ENCODE data around the gene SIRT5.

Gene SIRT5

GRCh38 chr6:13538600-13538999 lies 35.8 kb upstream of the SIRT5 start:
- TF ChIP-seq GATA3 (IDR thresholded peaks at IDR 0.05; ENCODE audit: low read depth, low read length) = no peak
- TF ChIP-seq GATA2 (IDR thresholded peaks at IDR 0.05; ENCODE audit: low read depth, low read length) = no peak

GRCh38 chr6:13539572-13539971 lies 34.8 kb upstream of the SIRT5 start:
- TF ChIP-seq GATA3 (IDR thresholded peaks at IDR 0.05; ENCODE audit: low read depth, low read length) (no peak), GATA2 (IDR thresholded peaks at IDR 0.05; ENCODE audit: low read depth, low read length) (no peak)

- TF ChIP-seq GATA2 (IDR thresholded peaks at IDR 0.05; ENCODE audit: low read depth, low read length) = no peak
- no peak for TF ChIP-seq GATA3 (IDR thresholded peaks at IDR 0.05; ENCODE audit: low read depth, low read length)
These were observed 32.9 kb upstream of the SIRT5 start for GRCh38 chr6:13541496-13541895.

GRCh38 chr6:13544454-13545186 lies 29.8 kb upstream of the SIRT5 start:
- TF ChIP-seq GATA2 (IDR thresholded peaks at IDR 0.05; ENCODE audit: low read depth, low read length) (no peak), GATA3 (IDR thresholded peaks at IDR 0.05; ENCODE audit: low read depth, low read length) (no peak)

- TF ChIP-seq GATA2 (IDR thresholded peaks at IDR 0.05; ENCODE audit: low read depth, low read length) (no peak), GATA3 (IDR thresholded peaks at IDR 0.05; ENCODE audit: low read depth, low read length) (no peak)
These were observed 28.5 kb upstream of the SIRT5 start for GRCh38 chr6:13545885-13546284.

GRCh38 chr6:13548500-13549210 lies 25.7 kb upstream of the SIRT5 start:
- no peak for TF ChIP-seq GATA2 (IDR thresholded peaks at IDR 0.05; ENCODE audit: low read depth, low read length)
- TF ChIP-seq GATA3 (IDR thresholded peaks at IDR 0.05; ENCODE audit: low read depth, low read length) = no peak

GRCh38 chr6:13550656-13551055 lies 23.7 kb upstream of the SIRT5 start:
- no peak for TF ChIP-seq GATA2 (IDR thresholded peaks at IDR 0.05; ENCODE audit: low read depth, low read length)
- no peak for TF ChIP-seq GATA3 (IDR thresholded peaks at IDR 0.05; ENCODE audit: low read depth, low read length)

- no peak for TF ChIP-seq GATA2 (IDR thresholded peaks at IDR 0.05; ENCODE audit: low read depth, low read length)
- no peak for TF ChIP-seq GATA3 (IDR thresholded peaks at IDR 0.05; ENCODE audit: low read depth, low read length)
These were observed 20.8 kb upstream of the SIRT5 start for GRCh38 chr6:13553646-13554045.

GRCh38 chr6:13554929-13555333 lies 19.5 kb upstream of the SIRT5 start:
- no peak for TF ChIP-seq GATA2 (IDR thresholded peaks at IDR 0.05; ENCODE audit: low read depth, low read length)
- TF ChIP-seq GATA3 (IDR thresholded peaks at IDR 0.05; ENCODE audit: low read depth, low read length) = no peak

GRCh38 chr6:13557841-13558240 lies 16.6 kb upstream of the SIRT5 start:
- TF ChIP-seq GATA2 (IDR thresholded peaks at IDR 0.05; ENCODE audit: low read depth, low read length) (no peak), GATA3 (IDR thresholded peaks at IDR 0.05; ENCODE audit: low read depth, low read length) (no peak)

- no peak for TF ChIP-seq GATA2 (IDR thresholded peaks at IDR 0.05; ENCODE audit: low read depth, low read length)
- no peak for TF ChIP-seq GATA3 (IDR thresholded peaks at IDR 0.05; ENCODE audit: low read depth, low read length)
These were observed 15.7 kb upstream of the SIRT5 start for GRCh38 chr6:13558718-13559117.

- no peak for TF ChIP-seq GATA2 (IDR thresholded peaks at IDR 0.05; ENCODE audit: low read depth, low read length)
- TF ChIP-seq GATA3 (IDR thresholded peaks at IDR 0.05; ENCODE audit: low read depth, low read length) = no peak
These were observed 15.2 kb upstream of the SIRT5 start for GRCh38 chr6:13559251-13559650.

GRCh38 chr6:13559968-13560650 lies 14.3 kb upstream of the SIRT5 start:
- TF ChIP-seq GATA2 (IDR thresholded peaks at IDR 0.05; ENCODE audit: low read depth, low read length) (no peak), GATA3 (IDR thresholded peaks at IDR 0.05; ENCODE audit: low read depth, low read length) (no peak)

GRCh38 chr6:13560651-13561044 lies 13.8 kb upstream of the SIRT5 start:
- no peak for TF ChIP-seq GATA3 (IDR thresholded peaks at IDR 0.05; ENCODE audit: low read depth, low read length)
- TF ChIP-seq GATA2 (IDR thresholded peaks at IDR 0.05; ENCODE audit: low read depth, low read length) = no peak

Data from SH-SY5Y (cell line).